GM20000 (cell line): ENCODE measurements around the gene MRPL2.

Source experiments
- DNase-seq: peaks from one replicate; pipeline ENCODE4 v3.0.0; 2012; ENCODE audit warnings: low spot score
- CTCF ChIP-seq: IDR thresholded peaks from 2 replicates; pipeline ENCODE4 v1.5.1; 2012; ENCODE audit warnings: mild to moderate bottlenecking, control low read depth; ENCODE audit errors: extremely low read depth, missing control alignments

Gene MRPL2

GRCh38 chr6:43059168-43060033 lies at the start of gene MRPL2, which contains the start of gene KLC4:
Gene MRPL2 (minus strand): TSS chr6:43059434. CDS start chr6:43059381, 53 bp downstream.
Gene KLC4 (plus strand): TSS chr6:43059631. CDS start chr6:43061336, 1,705 bp downstream.
- no peak for TF ChIP-seq CTCF
- DNase-seq, result peak; percentile 99

- TF ChIP-seq CTCF, result no peak
- no peak for DNase-seq
These were observed 48.3 kb upstream of the MRPL2 start for GRCh38 chr6:43107344-43108062.

- no peak for DNase-seq
- no peak for TF ChIP-seq CTCF
These were observed 46.4 kb upstream of the MRPL2 start for GRCh38 chr6:43105538-43106222.

- DNase-seq, result no peak
- no peak for TF ChIP-seq CTCF
These were observed 44.1 kb upstream of the MRPL2 start for GRCh38 chr6:43103253-43103876.

- no peak for TF ChIP-seq CTCF
- DNase-seq, result no peak
These were observed 42.3 kb upstream of the MRPL2 start for GRCh38 chr6:43101497-43101896.

- TF ChIP-seq CTCF, result no peak
- DNase-seq, result no peak
These were observed 38.3 kb upstream of the MRPL2 start for GRCh38 chr6:43097502-43097901.
